LNCaP clone FGC (cell line): ENCODE measurements around the gene CLEC4G.

Experiments
- DNase-seq: peaks from one replicate; pipeline ENCODE4 v3.0.0-alpha.2; 2011; ENCODE audit warnings: low read depth
- H3K4me3 ChIP-seq: 2 replicates; pipeline ENCODE4 v1.5.1; 2011; ENCODE audit warnings: mild to moderate bottlenecking, low read depth, low read length, control low read depth
- TF ChIP-seq, protein P1 (sequence below): IDR thresholded peaks from 2 replicates; pipeline ENCODE4 v1.5.1; 2012; ENCODE audit warnings: mild to moderate bottlenecking; ENCODE audit not compliant: control insufficient read depth, insufficient read depth; ENCODE audit errors: extremely low read depth

The CLEC4G gene

DNA sequence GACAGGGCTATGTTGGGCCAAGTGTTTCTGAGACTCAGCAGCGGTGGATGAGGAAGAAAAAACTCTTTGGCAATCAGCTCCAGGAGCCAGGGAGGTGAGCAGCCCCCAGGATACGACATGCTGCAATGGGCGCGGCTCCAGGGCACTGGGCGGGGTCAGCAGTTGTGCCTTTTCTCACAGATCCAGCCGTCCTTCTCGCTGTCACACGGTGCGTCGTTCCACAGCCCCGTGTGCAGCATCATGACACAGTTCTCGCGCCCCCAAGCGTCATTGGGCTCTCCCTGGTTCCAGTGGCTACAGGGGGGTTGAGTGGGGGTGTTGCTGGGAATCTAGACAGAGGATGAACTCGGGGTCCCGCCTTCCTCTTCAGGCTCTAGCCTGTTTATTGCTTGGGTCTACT is 2.7 kb downstream of the CLEC4G start:
- no peak overlapping the region for H3K4me3 ChIP-seq
- TF ChIP-seq, protein P1, sequence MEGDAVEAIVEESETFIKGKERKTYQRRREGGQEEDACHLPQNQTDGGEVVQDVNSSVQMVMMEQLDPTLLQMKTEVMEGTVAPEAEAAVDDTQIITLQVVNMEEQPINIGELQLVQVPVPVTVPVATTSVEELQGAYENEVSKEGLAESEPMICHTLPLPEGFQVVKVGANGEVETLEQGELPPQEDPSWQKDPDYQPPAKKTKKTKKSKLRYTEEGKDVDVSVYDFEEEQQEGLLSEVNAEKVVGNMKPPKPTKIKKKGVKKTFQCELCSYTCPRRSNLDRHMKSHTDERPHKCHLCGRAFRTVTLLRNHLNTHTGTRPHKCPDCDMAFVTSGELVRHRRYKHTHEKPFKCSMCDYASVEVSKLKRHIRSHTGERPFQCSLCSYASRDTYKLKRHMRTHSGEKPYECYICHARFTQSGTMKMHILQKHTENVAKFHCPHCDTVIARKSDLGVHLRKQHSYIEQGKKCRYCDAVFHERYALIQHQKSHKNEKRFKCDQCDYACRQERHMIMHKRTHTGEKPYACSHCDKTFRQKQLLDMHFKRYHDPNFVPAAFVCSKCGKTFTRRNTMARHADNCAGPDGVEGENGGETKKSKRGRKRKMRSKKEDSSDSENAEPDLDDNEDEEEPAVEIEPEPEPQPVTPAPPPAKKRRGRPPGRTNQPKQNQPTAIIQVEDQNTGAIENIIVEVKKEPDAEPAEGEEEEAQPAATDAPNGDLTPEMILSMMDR, result no peak
- no peak for DNase-seq

DNA sequence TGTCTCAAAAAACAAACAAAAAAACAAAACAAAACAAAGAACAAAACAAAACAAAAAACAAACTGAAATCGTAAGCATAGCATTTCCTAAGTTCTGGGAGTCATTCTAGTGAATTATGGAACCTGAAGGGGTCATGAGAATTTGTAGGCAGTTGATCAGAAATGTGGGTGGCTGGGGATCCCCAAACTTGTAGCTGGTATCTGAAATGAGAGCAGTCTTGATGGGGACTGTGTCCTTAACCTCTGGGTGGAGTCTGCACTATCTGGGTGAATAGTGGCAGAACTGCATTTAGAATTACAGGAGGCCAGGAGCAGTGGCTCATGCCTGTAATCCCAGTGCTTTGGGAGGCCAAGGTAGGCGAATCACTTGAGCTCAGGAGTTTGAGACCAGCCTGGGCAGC is 6.1 kb downstream of the CLEC4G start:
- TF ChIP-seq, protein P1, result no peak
- no peak overlapping the region for H3K4me3 ChIP-seq
- DNase-seq, result no peak

DNA sequence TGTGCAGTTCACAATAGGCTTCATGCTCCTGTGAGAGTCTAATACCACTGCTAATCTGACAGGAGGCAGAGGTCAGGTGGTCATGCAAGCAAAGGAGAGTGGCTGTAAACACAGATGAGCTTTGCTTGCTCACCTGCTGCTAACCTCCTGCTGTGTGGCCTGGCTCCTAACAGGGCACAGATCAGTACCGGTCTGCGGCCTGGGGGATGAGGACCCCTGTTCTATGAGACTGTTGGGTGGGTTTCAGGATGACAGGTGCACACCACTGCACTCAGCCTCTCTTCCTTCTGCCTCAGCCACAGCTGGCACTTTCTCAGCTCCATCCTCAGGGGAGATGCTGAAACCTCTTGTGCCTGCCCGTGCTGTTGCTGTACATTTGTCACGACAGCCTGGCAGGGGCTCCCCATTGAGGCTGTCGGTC is 9.7 kb downstream of the CLEC4G start:
- DNase-seq, result no peak
- no peak overlapping the region for H3K4me3 ChIP-seq
- TF ChIP-seq, protein P1, result no peak

DNA sequence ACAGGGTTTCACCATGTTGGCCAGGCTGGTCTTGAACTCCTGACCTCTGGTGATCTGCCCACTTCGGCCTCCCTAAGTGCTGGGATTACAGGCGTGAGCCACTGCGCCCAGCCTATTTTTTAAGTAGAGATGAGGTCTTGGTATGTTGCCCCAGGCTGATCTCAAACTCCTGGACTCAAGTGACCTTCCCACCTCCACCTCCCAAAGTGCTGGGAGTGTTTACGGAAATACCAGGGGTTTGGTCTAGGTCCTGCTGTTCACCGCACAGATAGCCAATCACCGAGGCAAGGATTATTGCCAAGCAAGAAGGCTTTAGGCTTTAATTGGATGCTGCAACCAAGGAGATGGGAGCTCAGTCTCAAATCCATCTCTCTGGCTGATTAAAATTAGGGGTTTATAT is 11.6 kb downstream of the CLEC4G start:
- no peak for DNase-seq
- no peak overlapping the region for H3K4me3 ChIP-seq
- TF ChIP-seq, protein P1, result no peak

DNA sequence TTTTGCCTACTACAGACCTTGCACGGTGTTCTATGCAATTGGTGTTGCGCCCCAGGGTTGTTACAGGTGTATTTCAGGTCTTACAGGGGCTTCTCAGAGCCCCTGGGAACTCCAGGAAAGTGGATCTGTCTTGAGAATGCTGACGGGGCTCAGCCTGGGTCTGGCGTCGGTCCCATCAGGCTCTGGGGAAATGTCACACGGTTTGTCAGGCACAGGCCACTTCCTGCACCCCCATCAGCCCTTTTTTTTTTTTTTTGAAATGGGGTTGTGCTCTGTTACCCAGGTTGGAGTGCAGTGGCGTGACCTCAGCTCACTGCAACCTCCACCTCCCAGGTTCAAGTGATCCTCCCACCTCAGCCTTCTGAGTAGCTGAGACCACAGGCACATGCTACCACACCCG is 13.2 kb downstream of the CLEC4G start:
- DNase-seq, result no peak
- H3K4me3 ChIP-seq, result no peak overlapping the region
- TF ChIP-seq, protein P1, result no peak

DNA sequence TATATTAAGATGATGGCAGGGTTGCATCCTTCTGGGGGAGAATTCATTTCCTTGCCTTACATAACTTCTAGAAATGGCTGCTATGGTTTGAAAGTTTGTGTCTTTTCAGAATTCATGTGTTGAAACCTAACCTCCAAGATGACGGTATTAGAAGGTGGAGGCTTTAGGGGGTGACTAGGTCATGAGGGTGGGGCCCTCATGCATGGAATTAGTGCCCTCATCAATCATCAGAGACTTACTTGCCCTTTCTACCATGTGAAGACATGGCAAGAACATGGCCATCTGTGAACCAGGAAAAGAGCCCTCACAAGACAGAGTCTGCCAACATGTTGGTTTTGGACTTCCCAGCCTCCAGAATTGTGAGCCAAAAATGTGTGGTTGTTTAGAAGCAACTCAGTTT is 15.1 kb downstream of the CLEC4G start:
- TF ChIP-seq, protein P1, result no peak
- DNase-seq, result no peak
- H3K4me3 ChIP-seq, result no peak overlapping the region

DNA sequence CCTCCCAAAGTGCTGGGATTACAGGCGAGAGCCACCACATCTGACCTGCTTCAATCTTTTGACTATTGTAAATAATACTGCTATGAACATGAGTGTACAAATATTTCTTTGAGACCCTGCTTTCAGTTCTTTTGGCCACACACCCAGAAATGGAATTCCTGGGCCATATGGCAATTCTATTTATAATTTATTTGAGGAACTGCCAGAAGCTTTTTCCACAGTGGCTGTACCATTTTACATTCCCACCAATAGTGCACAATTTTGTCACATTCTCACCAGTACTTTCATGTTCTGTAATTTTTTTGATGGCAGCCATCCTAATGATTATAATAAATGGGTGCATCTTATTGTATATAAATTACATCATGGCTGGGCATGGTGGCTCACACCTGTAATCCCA is 16.2 kb downstream of the CLEC4G start:
- no peak for DNase-seq
- no peak overlapping the region for H3K4me3 ChIP-seq
- TF ChIP-seq, protein P1, result no peak
